MM.1S (cell line): ENCODE results near the gene GLIPR2.

Experiments used
- DNase-seq: peaks from one replicate; pipeline ENCODE4 v3.0.0-alpha.2; 2015
- H2AFZ ChIP-seq: fragments of 300-600 bp; sonication (generic); 2 replicates; pipeline ENCODE4 v1.6.0; 2016; ENCODE audit warnings: antibody characterized with exemption, low read length
- H3F3A ChIP-seq: fragments of 300-600 bp; sonication (generic); 2 replicates; pipeline ENCODE4 v1.6.1; 2016; ENCODE audit warnings: mild to moderate bottlenecking, antibody characterized with exemption, low read length, moderate library complexity, mixed read lengths; ENCODE audit not compliant: insufficient read depth
- H3K27ac ChIP-seq: fragments of 300-600 bp; sonication (generic); 2 replicates; pipeline ENCODE4 v1.5.1; 2016; ENCODE audit warnings: mild to moderate bottlenecking, low read length
- H3K27me3 ChIP-seq: fragments of 300-600 bp; sonication (generic); replicated peaks from 2 replicates; pipeline ENCODE4 v1.6.0; 2016; ENCODE audit warnings: low read length; ENCODE audit not compliant: insufficient read depth
- H3K36me3 ChIP-seq: fragments of 300-600 bp; sonication (generic); replicated peaks from 2 replicates; pipeline ENCODE4 v1.6.1; 2016; ENCODE audit warnings: mild to moderate bottlenecking, low read length, mixed read lengths; ENCODE audit not compliant: insufficient read depth
- H3K4me1 ChIP-seq: fragments of 300-600 bp; sonication (generic); 2 replicates; pipeline ENCODE4 v1.6.1; 2016; ENCODE audit warnings: low read length, mixed read lengths
- H3K4me2 ChIP-seq: fragments of 300-600 bp; sonication (generic); 2 replicates; pipeline ENCODE4 v1.6.0; 2016; ENCODE audit warnings: low read depth, low read length
- H3K4me3 ChIP-seq: fragments of 300-600 bp; sonication (generic); 2 replicates; pipeline ENCODE4 v1.5.1; 2016; ENCODE audit warnings: low read length, mixed read lengths
- H3K79me2 ChIP-seq: fragments of 300-600 bp; sonication (generic); 2 replicates; pipeline ENCODE4 v1.6.1; 2016; ENCODE audit warnings: mixed run types, low read length, mixed read lengths
- H3K9ac ChIP-seq: fragments of 300-600 bp; sonication (generic); 2 replicates; pipeline ENCODE4 v1.6.1; 2016; ENCODE audit warnings: low read length, mixed read lengths
- H3K9me2 ChIP-seq: fragments of 300-600 bp; sonication (generic); replicated peaks from 2 replicates; pipeline ENCODE4 v1.6.1; 2016; ENCODE audit warnings: mild to moderate bottlenecking, low read length, mixed read lengths; ENCODE audit not compliant: insufficient read depth
- H3K9me3 ChIP-seq: fragments of 300-600 bp; sonication (generic); replicated peaks from 2 replicates; pipeline ENCODE4 v1.6.1; 2016; ENCODE audit warnings: mild to moderate bottlenecking, low read length, mixed read lengths; ENCODE audit not compliant: insufficient read depth
- H4K20me1 ChIP-seq: fragments of 300-600 bp; sonication (generic); 2 replicates; pipeline ENCODE4 v1.6.1; 2016; ENCODE audit warnings: mild to moderate bottlenecking, low read length, moderate library complexity, mixed read lengths; ENCODE audit not compliant: insufficient read depth
- EZH2 ChIP-seq: fragments of 300-600 bp; sonication (generic); optimal IDR thresholded peaks from 2 replicates; pipeline ENCODE3; 2017; ENCODE audit warnings: low read depth, mild to moderate bottlenecking, antibody characterized with exemption, low read length, mixed read lengths
- EZH2phosphoT487 ChIP-seq: fragments of 300-600 bp; sonication (generic); IDR thresholded peaks from 2 replicates; pipeline ENCODE4 v1.6.1; 2018; ENCODE audit warnings: antibody characterized with exemption, low read length
- TF ChIP-seq, protein P1 (sequence below): fragments of 300-600 bp; sonication (generic); IDR thresholded peaks from 2 replicates; pipeline ENCODE4 v1.5.1; 2016; ENCODE audit warnings: antibody characterized with exemption, low read length, mixed read lengths

The GLIPR2 gene

DNA sequence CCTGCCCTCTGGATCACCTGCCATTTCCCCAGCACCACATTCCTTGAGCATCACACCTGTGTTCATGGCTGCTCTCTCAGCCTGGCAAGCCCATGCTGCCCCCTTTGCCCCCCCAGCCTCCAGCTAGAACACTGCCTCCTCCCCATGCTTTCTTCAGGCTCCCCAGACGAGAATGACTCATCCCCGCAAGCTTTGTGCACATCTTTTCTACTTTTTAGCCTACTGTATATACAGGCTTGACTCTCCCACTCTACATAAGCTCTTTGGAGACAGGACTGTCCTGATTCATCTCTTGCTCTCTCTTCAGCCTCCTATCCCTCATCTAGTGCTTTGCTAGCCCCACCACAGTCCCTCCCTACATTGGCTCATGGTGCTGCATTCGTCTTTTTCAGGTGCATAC lies 19.9 kb upstream of the GLIPR2 start:
- H2AFZ ChIP-seq: no peak overlapping the region
- no peaks in the 10 kb centered on the region for H3K36me3 ChIP-seq

DNA sequence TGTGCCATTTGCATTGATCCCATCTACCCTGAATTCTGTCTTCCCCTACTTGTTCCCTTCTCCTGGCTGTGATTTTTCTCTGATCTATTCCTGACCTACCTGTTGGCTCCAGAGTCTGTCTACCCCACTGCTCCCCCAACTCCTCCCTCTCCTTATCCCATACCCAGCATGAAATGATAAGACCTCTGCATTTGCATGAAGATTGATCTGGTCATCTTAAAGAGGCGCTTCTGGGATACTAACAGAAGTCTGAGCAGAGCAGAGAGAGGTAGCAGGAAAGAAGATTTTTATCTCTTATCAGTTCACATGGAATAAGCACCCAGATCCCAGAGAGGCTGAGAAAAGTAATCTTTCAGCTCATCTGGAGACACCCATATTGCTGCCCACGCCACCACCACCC lies 18.3 kb upstream of the GLIPR2 start:
- no peak for DNase-seq
- H3K9me3 ChIP-seq: no peaks in the 10 kb centered on the region
- H3K36me3 ChIP-seq: no peaks in the 10 kb centered on the region
- H3K4me2 ChIP-seq: no peak overlapping the region
- no peak overlapping the region for H2AFZ ChIP-seq
- no peaks in the 10 kb centered on the region for H3K4me1 ChIP-seq
- H3K79me2 ChIP-seq: no peaks in the 10 kb centered on the region
- no peaks in the 10 kb centered on the region for H4K20me1 ChIP-seq
- no peak overlapping the region for H3K4me3 ChIP-seq
- no peaks in the 10 kb centered on the region for H3F3A ChIP-seq
- TF ChIP-seq EZH2 (no peak), EZH2phosphoT487 (no peak)
- TF ChIP-seq, protein P1, sequence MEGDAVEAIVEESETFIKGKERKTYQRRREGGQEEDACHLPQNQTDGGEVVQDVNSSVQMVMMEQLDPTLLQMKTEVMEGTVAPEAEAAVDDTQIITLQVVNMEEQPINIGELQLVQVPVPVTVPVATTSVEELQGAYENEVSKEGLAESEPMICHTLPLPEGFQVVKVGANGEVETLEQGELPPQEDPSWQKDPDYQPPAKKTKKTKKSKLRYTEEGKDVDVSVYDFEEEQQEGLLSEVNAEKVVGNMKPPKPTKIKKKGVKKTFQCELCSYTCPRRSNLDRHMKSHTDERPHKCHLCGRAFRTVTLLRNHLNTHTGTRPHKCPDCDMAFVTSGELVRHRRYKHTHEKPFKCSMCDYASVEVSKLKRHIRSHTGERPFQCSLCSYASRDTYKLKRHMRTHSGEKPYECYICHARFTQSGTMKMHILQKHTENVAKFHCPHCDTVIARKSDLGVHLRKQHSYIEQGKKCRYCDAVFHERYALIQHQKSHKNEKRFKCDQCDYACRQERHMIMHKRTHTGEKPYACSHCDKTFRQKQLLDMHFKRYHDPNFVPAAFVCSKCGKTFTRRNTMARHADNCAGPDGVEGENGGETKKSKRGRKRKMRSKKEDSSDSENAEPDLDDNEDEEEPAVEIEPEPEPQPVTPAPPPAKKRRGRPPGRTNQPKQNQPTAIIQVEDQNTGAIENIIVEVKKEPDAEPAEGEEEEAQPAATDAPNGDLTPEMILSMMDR: no peak
- H3K9me2 ChIP-seq: no peaks in the 10 kb centered on the region
- no peak overlapping the region for H3K9ac ChIP-seq
- H3K27ac ChIP-seq: no peak overlapping the region
- no peaks in the 10 kb centered on the region for H3K27me3 ChIP-seq

More for the DNA sequence above, 19.9 kb upstream of the GLIPR2 start:
- Histone ChIP-seq H3K4me3 (no peak overlapping the region), H3K4me2 (no peak overlapping the region), H4K20me1 (no peaks in the 10 kb centered on the region), H3K4me1 (no peaks in the 10 kb centered on the region), H3K27me3 (no peaks in the 10 kb centered on the region), H3K9me2 (no peaks in the 10 kb centered on the region), H3K9me3 (no peaks in the 10 kb centered on the region), H3K79me2 (no peaks in the 10 kb centered on the region), H3K9ac (no peak overlapping the region), H3F3A (no peaks in the 10 kb centered on the region), H3K27ac (no peak overlapping the region)
- TF ChIP-seq EZH2 (no peak), EZH2phosphoT487 (no peak)
- TF ChIP-seq, protein P1: no peak
- DNase-seq: no peak

DNA sequence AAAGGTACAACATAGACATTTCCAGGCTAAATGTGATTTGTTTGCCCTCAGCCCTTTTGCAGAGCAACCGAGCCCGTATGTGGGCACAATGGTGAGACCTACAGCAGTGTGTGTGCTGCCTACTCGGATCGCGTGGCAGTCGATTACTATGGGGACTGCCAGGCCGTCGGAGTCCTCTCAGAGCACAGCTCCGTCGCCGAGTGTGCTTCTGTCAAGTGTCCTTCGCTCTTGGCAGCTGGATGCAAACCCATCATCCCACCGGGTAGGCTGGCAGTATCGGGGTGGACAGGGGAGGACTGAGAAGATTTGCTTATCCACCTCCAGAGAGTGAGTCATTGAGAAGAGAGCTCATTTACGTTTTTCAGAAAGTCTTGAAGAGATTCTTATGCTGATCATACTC lies 17.8 kb upstream of the GLIPR2 start:
- no peaks in the 10 kb centered on the region for H3F3A ChIP-seq
- H3K36me3 ChIP-seq: no peaks in the 10 kb centered on the region
- H2AFZ ChIP-seq: no peak overlapping the region
- H3K4me1 ChIP-seq: no peaks in the 10 kb centered on the region
- no peak overlapping the region for H3K4me2 ChIP-seq
- no peaks in the 10 kb centered on the region for H3K9me2 ChIP-seq
- H3K9ac ChIP-seq: no peak overlapping the region
- no peak overlapping the region for H3K4me3 ChIP-seq
- TF ChIP-seq EZH2 (no peak), EZH2phosphoT487 (no peak)
- TF ChIP-seq, protein P1: no peak
- no peaks in the 10 kb centered on the region for H3K9me3 ChIP-seq
- H3K27me3 ChIP-seq: no peaks in the 10 kb centered on the region
- H4K20me1 ChIP-seq: no peaks in the 10 kb centered on the region
- H3K79me2 ChIP-seq: no peaks in the 10 kb centered on the region
- no peak for DNase-seq
- H3K27ac ChIP-seq: no peak overlapping the region
